GM18519 (cell line): ENCODE results near the gene GPC3.
"Not testable (repeated sequence)": the region's sequence is repeated elsewhere in the genome, so short reads cannot be mapped to it uniquely, and the experiment has no call there.

Source experiments
- ATAC-seq: cut with Tn5 transposase; IDR thresholded peaks from one replicate; pipeline ENCODE4 v1.9.1; 2021; ENCODE audit warnings: mild to moderate bottlenecking, moderate library complexity; ENCODE audit not compliant: unreplicated experiment, low FRiP score

The GPC3 gene

GRCh38 chrX:133999031-133999705, 13.8 kb upstream of the GPC3 start:
- no peak for ATAC-seq

- ATAC-seq = no peak
Observed at GRCh38 chrX:133995759-133996158, 10.4 kb upstream of the GPC3 start.

- no peak for ATAC-seq
Observed at GRCh38 chrX:133994576-133994975, 9.2 kb upstream of the GPC3 start.

- ATAC-seq = no peak
Observed at GRCh38 chrX:133992882-133993281, 7.5 kb upstream of the GPC3 start.

- no peak for ATAC-seq
Observed at GRCh38 chrX:133991814-133992213, 6.4 kb upstream of the GPC3 start.

- not testable (repeated sequence) for ATAC-seq
Observed at GRCh38 chrX:133991057-133991456, 5.7 kb upstream of the GPC3 start.

GRCh38 chrX:133989993-133990392, 4.6 kb upstream of the GPC3 start:
- ATAC-seq = no peak

- ATAC-seq = no peak
Observed at GRCh38 chrX:133989490-133989889, 4.1 kb upstream of the GPC3 start.

- ATAC-seq = no peak
Observed at GRCh38 chrX:133988010-133988409, 2.6 kb upstream of the GPC3 start.

- no peak for ATAC-seq
Observed at GRCh38 chrX:133987188-133987587, 1.8 kb upstream of the GPC3 start.

- no peak for ATAC-seq
Observed at GRCh38 chrX:133985967-133986683, 731 bp upstream of the GPC3 start.

GRCh38 chrX:133984857-133985163, 584 bp downstream of the GPC3 start:
- ATAC-seq = no peak

GRCh38 chrX:133983974-133984845, 1.2 kb downstream of the GPC3 start:
- ATAC-seq = no peak

- no peak for ATAC-seq
Observed at GRCh38 chrX:133983256-133983973, 2.0 kb downstream of the GPC3 start.

GRCh38 chrX:133981924-133982323, 3.5 kb downstream of the GPC3 start:
- ATAC-seq = no peak

- ATAC-seq = no peak
Observed at GRCh38 chrX:133980832-133981588, 4.4 kb downstream of the GPC3 start.

- no peak for ATAC-seq
Observed at GRCh38 chrX:133980406-133980805, 5.0 kb downstream of the GPC3 start.

GRCh38 chrX:133979641-133980230, 5.7 kb downstream of the GPC3 start:
- no peak for ATAC-seq

GRCh38 chrX:133973704-133974103, 11.7 kb downstream of the GPC3 start:
- no peak for ATAC-seq

- ATAC-seq = no peak
Observed at GRCh38 chrX:133972916-133973315, 12.5 kb downstream of the GPC3 start.
